ENCODE measurements around the gene ERN1. TPM values are rescaled to one million over a fixed set of nuclear protein-coding genes. Genes with fewer than 3 reads are reported as not detected.

ERN1 gene
- total RNA-seq, 2 donors from 2014 or later, result 23.7 to 24.1 TPM

- Mint-ChIP-seq H3K27ac (peak overlapping the region; percentile 56 to 81), H3K9me3 (no peaks in the 10 kb centered on the region), H3K36me3 (peaks cover 12 to 16% of the 10 kb centered on the region in 2 donors)
- DNase-seq (ENCODE audit: low spot score in 2 of 2) (no peak), ATAC-seq (no peak)
These were observed 18.8 kb upstream of the ERN1 start for GRCh38 chr17:64148699-64149098.

GRCh38 chr17:64148017-64148631 lies 18.2 kb upstream of the ERN1 start:
- H3K27ac Mint-ChIP-seq, result peak overlapping the region; percentile 56 to 81
- peaks cover 12 to 13% of the 10 kb centered on the region in 2 donors for H3K36me3 Mint-ChIP-seq
- ATAC-seq, result no peak
- no peaks in the 10 kb centered on the region for H3K9me3 Mint-ChIP-seq
- DNase-seq (ENCODE audit: low spot score in 2 of 2), result no peak

- peaks cover 10 to 12% of the 10 kb centered on the region in 2 donors for H3K36me3 Mint-ChIP-seq
- peak overlapping the region in 1 of 2 donors; percentile 56 for H3K27ac Mint-ChIP-seq
- no peak for ATAC-seq
- no peaks in the 10 kb centered on the region for H3K9me3 Mint-ChIP-seq
- DNase-seq (ENCODE audit: low spot score in 2 of 2), result peak in 1 of 2 donors; percentile 23
These were observed 17.4 kb upstream of the ERN1 start for GRCh38 chr17:64147110-64148016.

- peaks cover 10 to 12% of the 10 kb centered on the region in 2 donors for H3K36me3 Mint-ChIP-seq
- no peak overlapping the region for H3K27ac Mint-ChIP-seq
- H3K9me3 Mint-ChIP-seq, result no peaks in the 10 kb centered on the region
- DNase-seq (ENCODE audit: low spot score in 2 of 2), result peak in 1 of 2 donors; percentile 54
- ATAC-seq, result peak; percentile 16 to 30
These were observed 16.6 kb upstream of the ERN1 start for GRCh38 chr17:64146418-64147109.

GRCh38 chr17:64145751-64146417 lies 15.9 kb upstream of the ERN1 start:
- Mint-ChIP-seq H3K9me3 (no peaks in the 10 kb centered on the region), H3K36me3 (peaks cover 10 to 12% of the 10 kb centered on the region in 2 donors)

GRCh38 chr17:64145375-64145750 lies 15.4 kb upstream of the ERN1 start:
- no peak for ATAC-seq
- Mint-ChIP-seq H3K36me3 (peaks cover 10 to 12% of the 10 kb centered on the region in 2 donors), H3K27ac (no peak overlapping the region), H3K9me3 (no peaks in the 10 kb centered on the region)
- no peak for DNase-seq (ENCODE audit: low spot score in 2 of 2)

More at GRCh38 chr17:64145751-64146417, 15.9 kb upstream of the ERN1 start:
- ATAC-seq (peak; percentile 94 to 97), DNase-seq (ENCODE audit: low spot score in 2 of 2) (peak; percentile 91 to 94)
- H3K27ac Mint-ChIP-seq, result no peak overlapping the region

GRCh38 chr17:64139542-64139941 lies 9.6 kb upstream of the ERN1 start:
- Mint-ChIP-seq H3K27ac (no peak overlapping the region), H3K36me3 (no peaks in the 10 kb centered on the region), H3K9me3 (no peaks in the 10 kb centered on the region)
- DNase-seq (ENCODE audit: low spot score in 2 of 2) (no peak), ATAC-seq (no peak)

- no peak for ATAC-seq
These were observed 8.5 kb upstream of the ERN1 start for GRCh38 chr17:64138441-64138840.

GRCh38 chr17:64135000-64135399 lies 5.1 kb upstream of the ERN1 start:
- Mint-ChIP-seq H3K9me3 (no peaks in the 10 kb centered on the region), H3K36me3 (no peaks in the 10 kb centered on the region), H3K27ac (no peak overlapping the region)
- no peak for ATAC-seq
- DNase-seq (ENCODE audit: low spot score in 2 of 2), result no peak

More at GRCh38 chr17:64138441-64138840, 8.5 kb upstream of the ERN1 start:
- Mint-ChIP-seq H3K9me3 (no peaks in the 10 kb centered on the region), H3K27ac (no peak overlapping the region), H3K36me3 (no peaks in the 10 kb centered on the region)
- no peak for DNase-seq (ENCODE audit: low spot score in 2 of 2)

GRCh38 chr17:64134216-64134970 lies 4.4 kb upstream of the ERN1 start:
- H3K27ac Mint-ChIP-seq, result no peak overlapping the region
- no peak for ATAC-seq
- no peaks in the 10 kb centered on the region for H3K36me3 Mint-ChIP-seq
- DNase-seq (ENCODE audit: low spot score in 2 of 2), result no peak
- H3K9me3 Mint-ChIP-seq, result no peaks in the 10 kb centered on the region

GRCh38 chr17:64133546-64134215 lies 3.7 kb upstream of the ERN1 start:
- DNase-seq (ENCODE audit: low spot score in 2 of 2), result no peak
- Mint-ChIP-seq H3K27ac (no peak overlapping the region), H3K36me3 (peaks cover 5% of the 10 kb centered on the region in 2 donors), H3K9me3 (no peaks in the 10 kb centered on the region)
- no peak for ATAC-seq

- peak overlapping the region in 1 of 2 donors; percentile 90 for H3K27ac Mint-ChIP-seq
- DNase-seq (ENCODE audit: low spot score in 2 of 2), result no peak
- no peak for ATAC-seq
- no peaks in the 10 kb centered on the region for H3K9me3 Mint-ChIP-seq
- H3K36me3 Mint-ChIP-seq, result peaks cover 6% of the 10 kb centered on the region in 2 donors
These were observed 1.8 kb upstream of the ERN1 start for GRCh38 chr17:64131606-64132270.

GRCh38 chr17:64130559-64131001 lies 636 bp upstream of the ERN1 start:
- H3K27ac Mint-ChIP-seq, result peak overlapping the region; percentile 89 to 90
- no peaks in the 10 kb centered on the region for H3K9me3 Mint-ChIP-seq
- DNase-seq (ENCODE audit: low spot score in 2 of 2) (peak in 1 of 2 donors; percentile 84), ATAC-seq (peak; percentile 10 to 62)
- peaks cover 6% of the 10 kb centered on the region in 2 donors for H3K36me3 Mint-ChIP-seq

GRCh38 chr17:64129515-64129764 lies 504 bp downstream of the ERN1 start:
- DNase-seq (ENCODE audit: low spot score in 2 of 2) (peak in 1 of 2 donors; percentile 39), ATAC-seq (no peak)
- H3K27ac Mint-ChIP-seq, result peak overlapping the region in 1 of 2 donors; percentile 90
- H3K9me3 Mint-ChIP-seq, result peaks cover 0 to 3% of the 10 kb centered on the region in 2 donors
- H3K36me3 Mint-ChIP-seq, result peaks cover 6 to 16% of the 10 kb centered on the region in 2 donors

Measured in activated naive CD4-positive, alpha-beta T cell treated with anti-CD3 and anti-CD28 coated beads, Interleukin-2, amount 50 U/mL, for 72 hours (primary cell).